Osteocyte (in vitro differentiated cells): ENCODE data around the gene GOPC. TPM values are rescaled to one million over a fixed set of nuclear protein-coding genes. Genes with fewer than 3 reads are reported as not detected.

Source experiments
- DNase-seq: peaks from one replicate; pipeline ENCODE4 v3.0.0; 2021; ENCODE audit warnings: mixed read lengths; ENCODE audit not compliant: unreplicated experiment; ENCODE audit errors: extremely low spot score
- H3K27ac Mint-ChIP-seq: one replicate; pipeline ENCODE4 v1.8.0; 2021; ENCODE audit warnings: mild to moderate bottlenecking, mixed read lengths; ENCODE audit not compliant: unreplicated experiment
- H3K27me3 Mint-ChIP-seq: one replicate; pipeline ENCODE4 v1.8.0; 2021; ENCODE audit warnings: mixed read lengths; ENCODE audit not compliant: unreplicated experiment
- H3K36me3 Mint-ChIP-seq: one replicate; pipeline ENCODE4 v1.8.0; 2021; ENCODE audit warnings: mixed read lengths; ENCODE audit not compliant: unreplicated experiment
- H3K4me1 Mint-ChIP-seq: one replicate; pipeline ENCODE4 v1.8.0; 2021; ENCODE audit warnings: mixed read lengths; ENCODE audit not compliant: unreplicated experiment
- H3K4me3 Mint-ChIP-seq: one replicate; pipeline ENCODE4 v1.8.0; 2021; ENCODE audit warnings: mild to moderate bottlenecking, moderate library complexity, mixed read lengths; ENCODE audit not compliant: unreplicated experiment
- H3K9me3 Mint-ChIP-seq: one replicate; pipeline ENCODE4 v1.8.0; 2021; ENCODE audit warnings: mixed read lengths; ENCODE audit not compliant: unreplicated experiment
- CTCF ChIP-seq: fragments of 200-600 bp; sonication (generic); IDR thresholded peaks from 2 replicates; pipeline ENCODE4 v1.5.0; 2021; ENCODE audit warnings: antibody characterized with exemption, mild to moderate bottlenecking, moderate library complexity
- total RNA-seq: library from RNA; stranded (reverse); gene quantifications from 2 replicates; pipeline ENCODE4 v1.2.1, GENCODE V29; 2021

GOPC gene
- total RNA-seq, 1 donor from 2014 or later, result 27.6 TPM

GRCh38 chr6:117573006-117573680 lies 29.2 kb downstream of the GOPC start:
- Mint-ChIP-seq H3K27me3 (no peaks in the 10 kb centered on the region), H3K9me3 (no peaks in the 10 kb centered on the region), H3K36me3 (peaks cover 40% of the 10 kb centered on the region), H3K4me1 (no peaks in the 10 kb centered on the region), H3K27ac (no peak overlapping the region), H3K4me3 (no peak overlapping the region)
- TF ChIP-seq CTCF, result no peak
- DNase-seq, result no peak

GRCh38 chr6:117568831-117569410 lies 33.4 kb downstream of the GOPC start:
- TF ChIP-seq CTCF, result no peak
- Mint-ChIP-seq H3K9me3 (no peaks in the 10 kb centered on the region), H3K4me3 (no peak overlapping the region), H3K4me1 (no peaks in the 10 kb centered on the region), H3K27ac (no peak overlapping the region), H3K36me3 (peaks cover 44% of the 10 kb centered on the region), H3K27me3 (no peaks in the 10 kb centered on the region)
- no peak for DNase-seq

GRCh38 chr6:117568247-117568646 lies 34.1 kb downstream of the GOPC start:
- no peak for DNase-seq
- TF ChIP-seq CTCF, result no peak
- H3K4me3 Mint-ChIP-seq, result no peak overlapping the region
- no peaks in the 10 kb centered on the region for H3K9me3 Mint-ChIP-seq
- no peaks in the 10 kb centered on the region for H3K27me3 Mint-ChIP-seq
- peaks cover 40% of the 10 kb centered on the region for H3K36me3 Mint-ChIP-seq
- no peak overlapping the region for H3K27ac Mint-ChIP-seq
- H3K4me1 Mint-ChIP-seq, result no peaks in the 10 kb centered on the region

GRCh38 chr6:117564681-117565080 lies 37.6 kb downstream of the GOPC start:
- Mint-ChIP-seq H3K4me1 (no peaks in the 10 kb centered on the region), H3K27ac (no peak overlapping the region), H3K9me3 (no peaks in the 10 kb centered on the region), H3K4me3 (no peak overlapping the region), H3K27me3 (no peaks in the 10 kb centered on the region), H3K36me3 (peaks cover 30% of the 10 kb centered on the region)
- no peak for DNase-seq
- TF ChIP-seq CTCF, result no peak

GRCh38 chr6:117561128-117561527 lies 41.2 kb downstream of the GOPC start:
- Mint-ChIP-seq H3K27me3 (no peaks in the 10 kb centered on the region), H3K4me3 (no peak overlapping the region), H3K36me3 (peaks cover 19% of the 10 kb centered on the region), H3K27ac (no peak overlapping the region), H3K4me1 (no peaks in the 10 kb centered on the region), H3K9me3 (no peaks in the 10 kb centered on the region)
- no peak for TF ChIP-seq CTCF
- DNase-seq, result no peak
